NT2/D1 (cell line): ENCODE measurements around the gene FCN1.

Experiments
- YY1 ChIP-seq: IDR thresholded peaks from 2 replicates; pipeline ENCODE4 v1.6.1; 2011; ENCODE audit not compliant: insufficient read length, insufficient read depth
- ZNF274 ChIP-seq: IDR thresholded peaks from 2 replicates; pipeline ENCODE4 v1.6.1; 2011; ENCODE audit warnings: mild to moderate bottlenecking, low read depth, low read length

DNA sequence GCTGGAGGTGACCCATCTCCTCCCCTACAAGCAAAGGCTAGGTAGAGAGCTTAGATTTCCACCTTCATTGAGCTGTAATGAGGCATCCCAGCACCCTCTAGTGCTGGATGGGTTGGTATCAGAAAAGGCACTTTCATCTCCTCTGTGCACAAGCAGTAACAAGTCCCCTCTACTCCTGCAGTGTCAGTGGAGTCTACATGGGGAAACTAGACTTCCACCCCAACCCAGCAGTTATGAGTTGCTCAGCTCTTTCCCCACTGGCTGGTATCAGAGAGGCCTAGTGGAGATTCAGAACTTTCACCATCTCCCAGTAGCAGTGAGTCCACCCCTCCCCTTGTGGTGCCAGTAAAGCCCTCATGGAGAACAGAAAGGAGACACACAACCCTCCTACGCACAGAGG lies 17.9 kb downstream of the FCN1 start:
- TF ChIP-seq ZNF274: no peak
- TF ChIP-seq YY1: no peak
